GM19035 (cell line): ENCODE measurements around the gene INO80B.
"Not testable (repeated sequence)": the region's sequence is repeated elsewhere in the genome, so short reads cannot be mapped to it uniquely, and the experiment has no call there.

ENCODE experiments used
- ATAC-seq: cut with Tn5 transposase; IDR thresholded peaks from one replicate; pipeline ENCODE4 v1.9.1; 2021; ENCODE audit not compliant: unreplicated experiment

Gene INO80B

DNA sequence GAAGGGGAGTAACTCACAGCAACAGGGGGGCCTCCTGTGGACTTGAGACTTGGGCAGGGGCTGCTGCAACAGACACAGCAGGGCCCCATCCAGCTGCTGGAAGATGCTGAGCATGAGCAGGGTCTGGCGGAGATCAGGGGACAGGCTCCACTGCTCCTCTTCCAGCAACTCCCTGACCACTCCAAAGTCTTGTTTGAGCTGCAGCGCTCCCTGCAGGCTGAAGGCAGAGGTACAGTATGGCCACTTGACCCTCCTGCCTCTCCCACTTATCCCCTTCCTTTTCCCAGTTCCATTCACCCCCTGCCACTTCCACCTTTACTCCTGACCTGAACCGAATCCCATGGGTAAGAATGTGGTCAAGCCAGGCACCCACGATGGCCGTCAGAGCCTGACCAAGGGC, 20.0 kb downstream of the INO80B start:
- ATAC-seq: no peak

DNA sequence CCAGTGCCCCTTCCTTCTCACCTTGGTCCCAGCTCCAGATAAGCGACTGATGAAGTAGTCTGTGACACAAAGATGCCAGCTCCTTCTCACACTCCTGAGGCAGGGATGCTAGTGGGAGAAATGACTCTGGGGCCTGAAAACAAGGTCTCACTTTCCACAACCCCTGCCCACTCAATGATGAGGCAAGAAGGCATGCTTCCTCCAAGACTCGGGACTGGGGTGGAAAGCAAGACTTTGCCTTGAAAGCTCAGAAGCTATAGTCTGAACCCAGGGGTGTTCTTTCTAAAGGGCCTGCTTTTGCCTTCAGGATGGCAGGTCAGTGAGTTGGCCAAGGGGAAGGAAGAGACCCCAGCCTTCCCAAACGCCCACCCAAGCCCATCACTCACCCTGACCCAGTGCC, 26.5 kb downstream of the INO80B start:
- no peak for ATAC-seq

DNA sequence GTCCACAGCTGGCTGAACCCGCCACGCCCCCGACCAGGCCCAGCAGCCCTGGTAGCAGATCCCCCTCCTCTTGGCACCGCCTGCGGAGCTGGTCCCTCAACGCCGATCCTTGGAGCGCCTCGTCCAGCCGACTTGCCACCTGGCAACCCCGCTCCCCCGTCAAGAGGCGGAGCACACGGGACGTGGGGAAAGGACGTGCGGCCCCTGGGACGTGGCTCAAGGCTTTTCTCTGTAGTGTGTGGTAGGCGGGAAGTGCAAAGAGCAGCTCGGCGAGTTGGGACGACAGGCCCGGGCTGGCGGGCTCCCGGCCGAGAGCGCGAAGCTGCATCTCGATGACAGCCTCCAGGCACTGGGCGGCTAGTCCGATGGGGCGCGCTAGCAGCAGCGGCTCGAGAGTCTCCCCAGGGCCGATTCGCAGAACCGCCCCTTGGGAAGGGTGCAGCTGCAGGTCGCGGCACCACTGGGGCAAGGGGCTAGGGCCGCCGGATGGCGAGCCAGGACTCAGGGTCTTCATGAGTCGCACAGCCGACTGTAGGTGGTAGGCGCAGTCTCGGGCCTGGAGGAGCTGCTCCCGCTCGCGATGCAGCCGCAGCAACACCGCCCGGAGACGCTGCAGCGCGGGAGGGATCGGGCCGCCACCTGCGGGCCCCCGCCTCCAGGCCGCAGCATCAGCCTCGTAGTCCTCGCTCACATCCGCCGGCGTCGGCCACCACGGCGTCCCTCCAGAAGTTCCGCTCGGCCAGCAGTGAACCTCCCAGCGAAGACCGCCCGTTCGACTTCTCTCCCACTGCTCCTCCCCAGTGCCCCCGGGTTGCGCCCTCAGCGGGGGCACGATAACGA, 27.3 kb downstream of the INO80B start:
- peak; percentile 38 for ATAC-seq

GRCh38 chr2:74482801-74483674, 28.2 kb downstream of the INO80B start, which contains the start of the genes CCDC142 and TTC31:
Gene CCDC142 (minus strand): TSS chr2:74482998. CDS start chr2:74482837, 161 bp downstream.
Gene TTC31 (plus strand): TSS chr2:74483081. CDS start chr2:74483096, 15 bp downstream.
- peak; percentile 91 for ATAC-seq

GRCh38 chr2:74483675-74484164, 28.8 kb downstream of the INO80B start:
- not testable (repeated sequence) for ATAC-seq

DNA sequence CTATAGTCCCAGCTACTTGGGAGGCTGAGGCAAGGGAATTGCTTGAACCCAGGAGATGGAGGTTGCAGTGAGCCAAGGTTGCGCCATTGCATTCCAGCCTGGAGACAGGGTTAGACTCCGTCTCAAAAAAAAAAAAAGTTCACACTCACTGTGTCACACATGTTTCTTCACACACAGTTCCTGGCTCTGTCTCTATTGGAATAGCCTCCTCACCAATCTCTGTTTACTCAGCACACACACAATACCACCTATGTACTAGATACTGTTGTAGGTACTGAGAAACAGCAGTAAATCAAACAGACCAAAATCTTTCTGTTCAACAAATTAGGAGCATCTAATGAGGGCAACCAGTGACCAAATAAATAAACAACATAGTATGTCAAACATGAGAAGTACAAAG, 31.3 kb downstream of the INO80B start:
- no peak for ATAC-seq

DNA sequence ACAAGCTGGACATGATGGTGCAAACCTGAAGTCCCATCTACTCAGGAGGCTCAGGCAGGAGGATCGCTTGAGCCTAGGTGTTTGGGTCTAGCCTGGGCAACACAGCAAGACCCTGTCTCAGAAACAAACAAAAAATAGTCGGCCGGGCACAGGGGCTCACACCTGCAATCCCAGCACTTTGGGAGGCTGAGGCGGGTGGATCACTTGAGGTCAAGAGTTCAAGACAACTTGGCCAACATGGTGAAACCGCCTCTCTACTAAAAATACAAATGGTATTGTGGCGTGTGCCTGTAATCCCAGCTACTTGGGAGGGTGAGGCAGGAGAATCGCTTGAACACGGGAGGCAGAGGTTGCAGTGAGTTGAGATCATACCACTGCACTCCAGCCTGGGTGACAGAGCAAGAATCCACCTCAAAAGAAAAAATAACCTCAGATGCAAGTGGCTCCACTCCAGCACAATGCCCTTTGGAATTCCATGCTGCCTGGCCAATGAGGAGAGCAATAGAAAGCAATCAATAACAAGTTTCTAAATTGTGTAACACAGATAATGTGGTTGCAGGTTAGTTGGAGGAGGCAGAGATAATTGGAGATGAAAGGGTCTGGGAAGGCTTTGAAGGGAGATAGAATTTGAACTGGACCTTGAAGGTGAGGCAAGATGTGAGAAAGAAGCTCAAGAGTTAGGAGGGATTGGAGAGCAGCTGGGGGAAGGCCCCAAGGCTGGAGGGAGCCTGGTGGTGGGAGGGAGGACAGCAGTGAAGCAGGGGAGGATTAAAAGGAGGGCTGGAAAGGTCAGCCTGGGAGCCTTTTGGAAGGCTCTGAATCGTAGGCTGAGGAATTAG, 34.0 kb downstream of the INO80B start:
- ATAC-seq: no peak

GRCh38 chr2:74489906-74490305, 35.0 kb downstream of the INO80B start:
- ATAC-seq: no peak

GRCh38 chr2:74491648-74492544, 37.0 kb downstream of the INO80B start:
- no peak for ATAC-seq

GRCh38 chr2:74493546-74493945, 38.7 kb downstream of the INO80B start:
- ATAC-seq: no peak

DNA sequence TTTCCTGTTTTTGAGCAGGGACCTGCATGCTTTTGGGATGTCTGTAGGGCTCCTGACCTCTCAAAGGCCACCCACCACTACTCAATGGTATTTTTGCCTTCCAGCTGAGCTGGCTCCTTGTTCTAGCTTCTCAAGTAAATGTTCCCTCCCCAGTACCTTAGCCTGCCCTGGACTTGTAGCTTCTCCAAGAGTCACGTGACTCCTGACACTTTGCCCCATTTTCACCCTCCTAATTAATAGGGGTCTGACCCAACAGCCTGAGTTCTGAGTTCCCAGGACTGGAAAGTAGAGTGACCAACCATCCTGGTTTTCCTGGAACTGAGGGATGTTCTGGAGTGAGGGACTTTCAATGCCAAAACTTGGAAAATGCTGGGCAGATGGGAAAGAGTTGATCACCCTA, 40.6 kb downstream of the INO80B start:
- no peak for ATAC-seq

DNA sequence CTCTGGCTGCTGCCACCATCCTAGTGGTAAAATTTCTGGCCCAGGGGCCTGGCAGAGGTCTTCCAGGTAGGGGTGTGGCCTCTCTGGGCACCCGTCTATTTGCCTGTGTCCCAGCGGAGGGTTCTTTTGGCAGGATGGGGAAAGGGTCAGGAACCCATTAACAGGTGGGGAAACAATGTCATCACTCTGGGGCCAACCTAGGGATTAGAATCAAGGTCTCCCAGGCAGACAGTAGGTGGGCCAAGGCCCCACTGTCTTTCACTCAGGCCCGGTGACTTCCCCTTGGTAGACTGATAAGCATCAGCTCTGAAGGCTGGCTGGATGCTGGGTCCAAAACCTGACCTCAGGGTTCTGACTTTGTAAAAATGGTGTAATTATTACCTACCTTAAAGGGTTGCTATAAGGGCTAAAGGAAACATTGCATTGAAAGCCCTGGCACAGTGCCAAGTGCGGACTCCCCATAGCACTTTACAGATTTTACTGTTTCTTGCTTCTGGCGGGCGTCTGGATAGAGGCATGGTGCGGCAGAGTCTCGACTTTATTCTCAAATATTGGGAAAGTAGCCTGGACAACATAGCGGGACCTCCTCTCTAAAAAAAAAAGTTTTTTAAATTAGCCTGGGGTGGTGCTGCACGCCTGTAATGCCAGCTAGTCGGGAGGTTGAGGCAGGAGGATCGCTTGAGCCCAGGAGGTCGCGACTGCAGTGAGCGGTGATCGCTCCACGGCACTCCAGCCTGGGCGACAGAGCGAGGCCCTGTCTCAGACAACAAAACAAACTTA, 42.3 kb downstream of the INO80B start:
- ATAC-seq: no peak

GRCh38 chr2:74497777-74498499, 43.1 kb downstream of the INO80B start:
- no peak for ATAC-seq

DNA sequence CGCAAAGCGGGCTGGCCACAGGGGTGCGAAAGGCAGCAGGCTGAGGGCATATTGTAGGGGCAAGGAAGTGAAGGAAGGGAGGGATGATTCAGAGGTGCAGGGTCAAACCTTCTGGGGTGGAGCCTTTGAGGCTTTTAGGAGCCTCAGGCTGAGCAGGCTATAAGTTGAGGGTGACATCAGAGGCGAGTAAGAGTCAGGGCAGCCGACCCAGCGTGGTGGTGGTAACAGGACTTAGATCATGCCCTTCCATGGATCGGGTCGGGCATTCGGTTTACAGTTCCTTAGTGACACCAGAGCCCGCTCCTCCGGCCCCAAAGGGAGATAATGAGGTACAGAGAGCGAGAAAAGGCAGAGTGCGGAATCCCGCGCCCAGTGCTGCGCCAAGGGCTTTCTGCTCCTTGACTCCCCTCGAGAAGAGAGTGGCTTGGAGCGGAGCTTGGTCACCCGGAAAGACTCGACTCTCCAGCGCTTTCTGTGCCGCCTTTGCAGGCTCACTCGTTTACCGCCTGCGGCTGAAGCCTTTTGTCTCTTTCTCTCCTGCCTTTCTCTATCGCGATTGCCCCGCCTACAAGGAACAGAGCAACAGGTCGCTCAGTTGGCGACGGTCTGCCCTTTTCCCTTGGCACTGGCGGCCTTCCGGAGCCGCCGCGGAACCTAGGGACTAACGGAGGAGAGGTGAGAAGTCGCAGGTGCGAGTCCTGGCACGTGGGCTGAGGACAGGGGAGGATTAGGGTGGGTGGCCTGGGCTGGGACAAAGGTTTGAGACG, 43.8 kb downstream of the INO80B start:
- no peak for ATAC-seq

- ATAC-seq: no peak
Observed at GRCh38 chr2:74499267-74499939, 44.5 kb downstream of the INO80B start, which contains the start of gene LBX2. Gene LBX2 (minus strand): TSS chr2:74499603. CDS start chr2:74499537, 66 bp downstream.

GRCh38 chr2:74499940-74500577, 45.2 kb downstream of the INO80B start:
- ATAC-seq: no peak
